ENCODE data around the gene SLC22A7. TPM values are rescaled to one million over a fixed set of nuclear protein-coding genes. Genes with fewer than 3 reads are reported as not detected.
A peak's percentile ranks its signal among the peaks of the same experiment; 100 is the strongest.

Gene SLC22A7
- total RNA-seq, result not detected in 2 replicates

- DNase-seq (ENCODE audit: low read depth in 2 of 2), result no peak
These were observed at the start of gene SLC22A7 for GRCh38 chr6:43297644-43298564. Gene SLC22A7 (plus strand): TSS chr6:43298260. CDS start chr6:43298359, 99 bp downstream.

GRCh38 chr6:43248791-43249190 lies 49.3 kb upstream of the SLC22A7 start:
- DNase-seq (ENCODE audit: low read depth in 2 of 2), result no peak

- no peak for DNase-seq (ENCODE audit: low read depth in 2 of 2)
These were observed 47.1 kb upstream of the SLC22A7 start for GRCh38 chr6:43250992-43251373.

- DNase-seq (ENCODE audit: low read depth in 2 of 2), result no peak
These were observed 44.7 kb upstream of the SLC22A7 start for GRCh38 chr6:43253401-43253800.

- no peak for DNase-seq (ENCODE audit: low read depth in 2 of 2)
These were observed 43.8 kb upstream of the SLC22A7 start for GRCh38 chr6:43254138-43254817.

GRCh38 chr6:43254846-43255245 lies 43.2 kb upstream of the SLC22A7 start:
- DNase-seq (ENCODE audit: low read depth in 2 of 2), result no peak

- DNase-seq (ENCODE audit: low read depth in 2 of 2), result no peak
These were observed 42.5 kb upstream of the SLC22A7 start for GRCh38 chr6:43255408-43256054.

GRCh38 chr6:43256670-43257366 lies 41.2 kb upstream of the SLC22A7 start:
- DNase-seq (ENCODE audit: low read depth in 2 of 2), result no peak

GRCh38 chr6:43257367-43258145 lies 40.5 kb upstream of the SLC22A7 start:
- DNase-seq (ENCODE audit: low read depth in 2 of 2), result no peak

- no peak for DNase-seq (ENCODE audit: low read depth in 2 of 2)
These were observed 39.9 kb upstream of the SLC22A7 start for GRCh38 chr6:43258180-43258579.

- DNase-seq (ENCODE audit: low read depth in 2 of 2), result no peak
These were observed 39.0 kb upstream of the SLC22A7 start for GRCh38 chr6:43258807-43259686.

- DNase-seq (ENCODE audit: low read depth in 2 of 2), result peak in 1 of 2 donors; percentile 57
These were observed 37.3 kb upstream of the SLC22A7 start for GRCh38 chr6:43260791-43261190.

- no peak for DNase-seq (ENCODE audit: low read depth in 2 of 2)
These were observed 36.9 kb upstream of the SLC22A7 start for GRCh38 chr6:43261198-43261597.

GRCh38 chr6:43262000-43262779 lies 35.9 kb upstream of the SLC22A7 start:
- DNase-seq (ENCODE audit: low read depth in 2 of 2), result no peak

- no peak for DNase-seq (ENCODE audit: low read depth in 2 of 2)
These were observed 35.2 kb upstream of the SLC22A7 start for GRCh38 chr6:43262780-43263313.

GRCh38 chr6:43263314-43264178 lies 34.5 kb upstream of the SLC22A7 start:
- peak; percentile 41 to 70 for DNase-seq (ENCODE audit: low read depth in 2 of 2)

- no peak for DNase-seq (ENCODE audit: low read depth in 2 of 2)
These were observed 33.4 kb upstream of the SLC22A7 start for GRCh38 chr6:43264599-43265145.
